ENCODE results near the gene PTPN12.
"Not testable (repeated sequence)": the region's sequence is repeated elsewhere in the genome, so short reads cannot be mapped to it uniquely, and the experiment has no call there.

Gene PTPN12

GRCh38 chr7:77538281-77539212 is 1.5 kb downstream of the PTPN12 start:
- DNase-seq, result peak; percentile 89

- DNase-seq, result no peak
Measured at GRCh38 chr7:77540402-77540822, 3.3 kb downstream of the PTPN12 start.

DNA sequence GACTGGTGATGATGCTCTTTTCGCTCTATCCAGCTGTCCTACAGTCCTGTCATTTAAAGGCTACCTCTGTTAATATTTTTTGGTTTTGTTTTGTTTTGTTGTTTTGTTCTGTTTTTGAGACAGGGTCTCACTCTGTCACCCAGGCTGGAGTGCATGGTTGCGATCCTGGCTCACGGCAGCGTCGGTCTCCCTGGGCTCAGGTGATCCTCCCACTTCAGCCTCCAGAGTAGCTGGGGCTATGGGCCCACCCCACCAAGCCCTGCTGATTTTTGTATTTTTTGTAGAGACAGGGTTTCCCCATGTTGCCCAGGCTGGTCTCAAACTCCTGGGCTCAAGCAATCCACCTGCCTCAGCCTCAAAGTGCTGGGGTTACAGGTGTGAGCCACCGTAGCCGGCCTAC is 3.9 kb downstream of the PTPN12 start:
- DNase-seq, result not testable (repeated sequence)

- DNase-seq, result no peak
Measured at GRCh38 chr7:77542409-77542808, 5.3 kb downstream of the PTPN12 start.

DNA sequence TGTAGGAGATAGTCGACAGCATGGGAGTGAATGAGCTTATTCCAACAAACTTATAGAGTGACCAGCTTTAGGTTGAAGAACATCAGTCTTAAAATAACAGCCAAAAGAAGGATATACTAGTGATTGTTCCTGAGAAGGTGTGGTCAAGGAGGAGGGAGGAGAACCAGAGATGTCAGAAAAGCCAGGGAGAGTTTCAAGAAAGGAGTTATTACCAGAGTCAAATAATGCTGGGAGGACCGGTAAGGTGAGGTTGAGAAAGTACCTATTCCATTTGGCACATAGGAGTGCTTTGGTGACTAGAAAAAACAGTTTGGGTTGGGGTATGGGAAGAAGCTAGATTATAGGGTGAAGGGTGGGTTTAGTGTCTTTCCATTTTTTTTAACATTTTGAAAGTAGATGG is 5.8 kb downstream of the PTPN12 start:
- DNase-seq, result no peak

DNA sequence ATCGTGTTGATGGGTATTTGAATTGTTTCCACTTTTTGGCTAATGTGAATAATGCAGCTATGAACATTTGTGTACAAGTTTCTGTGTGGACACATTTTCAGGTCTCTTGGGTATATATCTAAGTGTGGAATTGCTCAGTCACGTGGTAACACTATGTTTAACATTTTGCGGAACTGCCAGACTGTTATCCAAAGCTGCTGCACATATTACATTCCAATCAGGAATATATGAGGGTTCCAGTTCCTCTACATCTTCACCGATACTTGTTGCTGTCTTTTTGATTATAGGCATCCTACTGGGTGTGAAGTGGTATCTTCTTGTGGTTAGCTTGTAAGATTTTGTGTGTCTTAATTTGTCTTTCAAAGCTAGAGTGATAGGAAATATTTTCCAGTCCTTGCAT is 6.8 kb downstream of the PTPN12 start:
- DNase-seq, result no peak

GRCh38 chr7:77544518-77544917 is 7.4 kb downstream of the PTPN12 start:
- DNase-seq, result no peak

- no peak for DNase-seq
Measured at GRCh38 chr7:77548206-77548605, 11.1 kb downstream of the PTPN12 start.

DNA sequence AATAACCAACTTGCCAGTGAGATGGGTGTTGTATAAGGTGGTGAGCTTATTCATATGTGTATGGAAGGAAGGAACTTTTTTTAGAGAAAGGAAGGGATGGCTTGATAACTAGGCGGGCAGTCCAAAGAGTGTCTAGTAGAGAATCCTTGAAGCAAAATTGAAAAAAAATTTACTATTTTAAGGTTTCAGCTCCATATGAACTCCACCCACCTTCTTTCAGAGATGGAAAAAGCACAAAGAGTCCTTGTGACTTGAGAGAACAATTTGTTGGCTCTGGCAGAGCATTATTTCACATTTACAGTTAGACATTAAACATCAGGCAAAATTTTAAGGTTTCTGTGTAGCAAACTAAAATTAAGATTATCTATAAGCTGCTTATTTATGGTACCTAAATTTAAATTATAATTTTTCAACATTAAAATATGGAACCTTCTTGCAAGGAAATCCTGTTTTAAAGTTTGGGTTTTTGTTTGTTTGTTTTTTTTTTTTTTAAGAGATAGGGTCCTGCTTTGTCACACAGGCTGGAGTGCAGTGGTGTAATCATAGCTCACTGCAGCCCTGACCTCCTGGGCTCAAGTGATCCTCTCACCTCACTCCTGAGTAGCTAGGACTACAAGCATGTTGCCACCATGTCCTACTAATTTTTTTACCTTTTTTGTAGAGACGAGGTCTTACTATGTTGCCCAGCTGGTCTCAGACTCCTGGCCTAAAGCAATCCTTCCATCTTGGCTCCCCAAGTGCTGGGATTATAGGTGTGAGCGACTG is 12.2 kb downstream of the PTPN12 start:
- no peak for DNase-seq

DNA sequence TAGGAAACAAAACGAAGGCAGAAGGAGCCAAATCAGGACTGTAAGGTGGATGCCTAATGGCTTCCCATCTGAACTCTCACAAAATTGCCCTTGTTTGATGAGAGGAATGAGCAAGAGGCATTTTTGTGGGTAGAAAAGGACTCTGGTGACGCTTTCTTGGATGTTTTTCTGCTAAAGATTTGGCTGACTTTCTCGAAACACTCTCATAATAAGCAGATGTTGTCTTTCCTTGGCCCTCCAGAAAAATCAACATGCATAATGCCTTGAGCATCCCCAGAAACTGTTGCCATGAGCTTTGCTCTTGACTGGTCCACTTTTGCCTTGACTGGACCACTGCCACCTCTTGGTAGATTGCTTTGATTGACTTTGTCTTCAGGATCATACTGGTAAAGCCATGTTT is 13.5 kb downstream of the PTPN12 start:
- no peak for DNase-seq

GRCh38 chr7:77553123-77553522 is 16.0 kb downstream of the PTPN12 start:
- no peak for DNase-seq

- DNase-seq, result no peak
Measured at GRCh38 chr7:77558284-77558967, 21.3 kb downstream of the PTPN12 start.

DNA sequence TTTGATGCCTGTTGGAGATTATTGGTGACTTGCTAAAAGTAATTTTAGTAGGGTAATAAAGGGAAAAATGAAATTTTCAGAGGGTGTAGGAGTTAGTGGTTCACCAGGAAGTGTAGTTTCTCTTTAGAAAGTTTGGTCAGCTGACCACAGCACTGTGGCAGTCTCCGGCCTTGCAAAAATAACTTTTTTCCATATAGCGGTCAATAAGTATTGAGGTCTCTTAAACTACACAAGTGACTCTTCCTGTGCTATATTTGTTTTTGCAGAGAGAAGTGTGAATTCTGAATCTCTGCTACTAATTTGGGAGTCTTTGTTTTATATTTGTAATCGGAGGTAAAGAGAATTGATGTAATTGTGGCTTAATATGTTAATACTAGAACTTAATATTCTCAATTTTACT is 24.3 kb downstream of the PTPN12 start:
- no peak for DNase-seq

DNA sequence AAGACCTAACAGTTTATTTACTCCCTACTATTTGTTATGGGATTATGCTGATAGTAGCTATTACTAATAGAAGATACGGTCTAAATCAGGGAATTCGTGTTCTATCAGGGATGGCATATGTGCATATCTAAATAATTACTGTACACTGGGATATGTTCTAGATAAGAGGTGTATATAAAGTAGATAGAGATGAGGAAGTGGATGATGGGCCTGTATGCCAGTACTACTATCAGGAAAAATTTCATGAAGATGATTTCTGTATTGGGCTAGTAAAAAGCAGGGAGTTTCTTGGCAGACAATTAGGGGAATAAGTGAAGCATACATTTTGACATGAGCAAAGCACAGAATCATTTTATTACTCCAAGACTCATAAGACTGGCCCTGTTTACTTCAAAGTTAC is 26.2 kb downstream of the PTPN12 start:
- no peak for DNase-seq

GRCh38 chr7:77565917-77566316 is 28.8 kb downstream of the PTPN12 start:
- DNase-seq, result no peak

GRCh38 chr7:77566421-77566820 is 29.3 kb downstream of the PTPN12 start:
- no peak for DNase-seq

- no peak for DNase-seq
Measured at GRCh38 chr7:77569514-77570232, 32.6 kb downstream of the PTPN12 start.

GRCh38 chr7:77570330-77571011 is 33.4 kb downstream of the PTPN12 start:
- no peak for DNase-seq

DNA sequence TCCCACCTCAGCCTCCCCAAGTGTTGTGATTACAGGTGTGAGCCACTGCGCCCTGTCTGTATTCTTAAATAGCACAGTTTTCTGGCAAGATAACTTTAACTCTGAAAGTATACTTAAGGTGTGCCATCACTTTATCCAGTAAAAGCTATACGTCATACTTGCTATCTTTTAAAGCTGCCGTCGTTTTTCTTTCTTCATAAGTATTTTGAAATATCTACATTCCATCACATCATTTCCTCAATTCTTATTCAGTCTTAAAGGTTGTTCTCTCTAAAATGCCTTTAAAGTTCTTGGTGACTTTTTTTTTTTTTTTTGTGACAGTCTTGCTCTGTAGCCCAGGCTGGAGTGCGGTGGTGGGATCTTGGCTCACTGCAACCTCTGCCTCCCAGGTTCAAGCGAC is 34.7 kb downstream of the PTPN12 start:
- no peak for DNase-seq

DNA sequence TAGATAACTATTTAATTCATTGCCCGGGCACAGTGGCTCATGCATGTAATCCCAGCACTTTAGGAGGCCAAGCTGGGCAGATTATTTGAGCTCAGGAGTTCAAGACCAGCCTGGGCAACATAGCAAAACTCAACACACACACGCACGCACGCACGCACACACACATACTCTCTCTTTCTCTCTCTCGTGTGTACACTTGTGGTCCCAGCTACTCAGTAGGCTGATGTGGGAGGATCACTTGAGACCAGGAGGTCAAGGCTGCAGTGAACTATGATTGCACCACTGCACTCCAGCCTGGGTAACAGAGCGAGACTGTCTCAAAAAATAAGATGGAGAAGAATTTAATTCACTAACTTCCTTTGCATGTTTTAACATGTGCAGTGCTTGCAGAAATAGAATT is 38.1 kb downstream of the PTPN12 start:
- DNase-seq, result no peak

GRCh38 chr7:77576856-77577255 is 39.8 kb downstream of the PTPN12 start:
- no peak for DNase-seq

- DNase-seq, result no peak
Measured at GRCh38 chr7:77579797-77580196, 42.7 kb downstream of the PTPN12 start.
